ENCODE measurements around the gene PPP4R2.

The PPP4R2 gene

DNA sequence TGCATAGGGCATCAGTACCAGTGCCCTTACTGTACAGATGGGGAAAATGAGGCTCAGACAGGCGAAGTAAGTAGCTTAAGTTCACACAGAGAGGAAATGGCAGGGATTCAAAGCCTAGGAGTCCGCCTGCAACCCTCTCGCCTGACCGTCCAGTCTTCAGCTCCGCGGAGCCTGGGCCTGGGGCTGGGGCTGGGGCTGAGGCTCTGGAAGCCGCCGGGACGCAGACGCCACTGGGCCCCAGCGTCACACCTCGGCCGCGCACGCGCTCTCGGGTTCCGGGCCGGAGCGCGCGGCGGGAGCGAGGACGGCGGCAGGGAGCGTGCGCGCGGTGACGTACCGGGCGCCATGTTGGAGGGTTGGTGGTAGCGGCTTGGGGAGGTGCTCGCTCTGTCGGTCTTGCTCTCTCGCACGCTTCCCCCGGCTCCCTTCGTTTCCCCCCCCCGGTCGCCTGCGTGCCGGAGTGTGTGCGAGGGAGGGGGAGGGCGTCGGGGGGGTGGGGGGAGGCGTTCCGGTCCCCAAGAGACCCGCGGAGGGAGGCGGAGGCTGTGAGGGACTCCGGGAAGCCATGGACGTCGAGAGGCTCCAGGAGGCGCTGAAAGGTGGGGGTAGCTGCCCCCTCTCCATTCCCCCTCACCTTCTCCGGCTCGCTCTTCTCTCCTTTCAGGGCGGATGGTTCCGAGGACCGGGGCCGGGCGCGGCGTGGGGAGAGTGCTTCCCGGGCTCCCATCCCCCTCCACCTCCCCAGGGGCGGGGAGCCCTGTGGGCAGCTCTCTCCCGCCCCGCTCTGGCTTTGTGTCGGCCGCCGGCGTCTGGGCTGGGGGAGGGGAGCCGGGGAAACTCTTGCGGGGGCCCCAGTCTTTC lies at the start of gene PPP4R2:
TSS of gene PPP4R2 (plus strand) at position 339 of the 861 bp plus-strand sequence. CDS start at position 566, 227 bp downstream.
- peak; percentile 92 for DNase-seq (ENCODE audit: low spot score)

DNA sequence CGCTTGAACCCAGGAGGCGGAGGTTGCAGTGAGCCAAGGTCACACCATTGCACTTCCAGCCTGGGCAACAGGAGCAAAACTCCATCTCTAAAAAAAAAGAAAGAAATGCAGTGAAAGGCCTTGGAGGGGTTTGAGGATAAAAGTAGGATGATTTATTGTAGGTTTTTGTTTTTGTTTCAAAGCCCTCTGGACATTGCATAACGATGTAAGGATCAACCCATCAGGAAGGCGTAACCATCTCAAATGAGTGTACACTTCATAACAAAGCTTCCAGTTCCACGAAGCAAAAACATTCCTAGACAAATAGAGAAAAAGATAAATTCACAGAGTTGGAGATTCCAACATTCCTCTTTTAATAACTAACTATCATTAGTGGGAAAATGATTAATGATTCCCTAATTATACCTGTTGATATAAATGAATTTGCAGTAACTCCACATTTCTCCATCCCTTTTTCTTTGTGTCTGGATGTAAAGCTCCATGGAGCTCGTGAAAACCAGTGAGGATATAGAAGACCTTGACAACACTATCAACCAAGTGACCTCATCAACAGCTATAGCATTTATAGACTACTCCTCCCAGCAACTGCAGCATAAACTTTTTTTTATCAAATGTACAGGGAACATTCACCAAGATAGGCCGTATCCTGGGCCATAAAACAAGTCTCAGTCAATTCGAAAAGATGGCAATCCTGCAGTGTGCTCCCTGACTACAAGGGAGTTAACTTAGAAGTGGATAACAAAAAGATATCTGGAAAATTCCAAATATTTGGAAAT lies 48.7 kb upstream of the PPP4R2 start:
- no peak for DNase-seq (ENCODE audit: low spot score)

GRCh38 chr3:72949016-72949415 lies 47.6 kb upstream of the PPP4R2 start:
- DNase-seq (ENCODE audit: low spot score): no peak

DNA sequence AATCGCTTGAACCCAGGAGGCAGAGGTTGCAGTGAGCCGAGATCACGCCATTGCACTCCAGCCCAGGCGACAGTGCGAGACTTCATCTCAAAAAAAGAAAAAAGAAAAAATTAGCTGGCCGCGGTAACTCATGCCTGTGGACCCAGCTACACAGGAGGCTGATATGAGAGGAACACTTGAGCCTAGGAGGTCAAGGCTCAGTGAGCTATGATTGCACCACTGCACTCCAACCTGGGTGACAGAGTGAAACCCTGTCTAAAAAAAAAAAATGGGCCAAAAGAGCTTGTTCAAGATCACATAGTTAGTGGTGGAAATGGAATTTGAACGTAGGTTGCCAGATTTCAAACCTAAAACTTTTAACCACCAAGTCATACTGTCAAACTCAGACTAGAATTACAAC lies 46.2 kb upstream of the PPP4R2 start:
- DNase-seq (ENCODE audit: low spot score): no peak

GRCh38 chr3:72950801-72951200 lies 45.8 kb upstream of the PPP4R2 start:
- no peak for DNase-seq (ENCODE audit: low spot score)

- no peak for DNase-seq (ENCODE audit: low spot score)
Measured at GRCh38 chr3:72951259-72951722, 45.3 kb upstream of the PPP4R2 start.

DNA sequence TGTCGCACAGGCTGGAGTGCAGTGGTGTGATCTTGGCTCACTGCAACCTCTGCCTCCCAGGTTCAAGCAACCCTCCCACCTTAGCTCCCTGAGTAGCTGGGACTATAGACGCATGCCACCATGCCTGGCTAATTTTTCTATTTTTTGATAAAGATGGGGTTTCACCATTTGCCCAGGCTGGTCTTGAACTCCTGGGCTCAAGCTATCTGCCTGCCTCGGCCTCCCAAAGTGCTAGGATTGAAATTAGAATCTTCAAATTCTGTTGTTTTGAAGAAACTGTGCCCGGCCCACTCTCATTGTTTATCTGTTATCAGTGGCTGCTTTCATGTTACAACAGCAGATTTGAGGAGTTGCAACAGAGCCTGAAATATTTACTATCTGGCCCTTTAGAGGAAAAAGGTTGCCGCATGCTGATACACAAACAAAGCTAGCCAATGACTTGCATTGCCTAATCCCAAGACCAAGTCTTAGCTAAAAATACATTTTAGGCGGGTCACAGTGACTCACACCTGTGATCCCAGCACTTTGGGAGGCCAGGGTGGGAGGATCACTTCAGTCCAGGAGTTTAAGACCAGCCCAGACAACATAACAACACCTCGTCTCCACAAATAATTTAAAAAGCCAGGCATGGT lies 43.2 kb upstream of the PPP4R2 start:
- no peak for DNase-seq (ENCODE audit: low spot score)

- DNase-seq (ENCODE audit: low spot score): no peak
Measured at GRCh38 chr3:72957297-72957696, 39.3 kb upstream of the PPP4R2 start.

GRCh38 chr3:72959336-72959735 lies 37.3 kb upstream of the PPP4R2 start:
- DNase-seq (ENCODE audit: low spot score): no peak

DNA sequence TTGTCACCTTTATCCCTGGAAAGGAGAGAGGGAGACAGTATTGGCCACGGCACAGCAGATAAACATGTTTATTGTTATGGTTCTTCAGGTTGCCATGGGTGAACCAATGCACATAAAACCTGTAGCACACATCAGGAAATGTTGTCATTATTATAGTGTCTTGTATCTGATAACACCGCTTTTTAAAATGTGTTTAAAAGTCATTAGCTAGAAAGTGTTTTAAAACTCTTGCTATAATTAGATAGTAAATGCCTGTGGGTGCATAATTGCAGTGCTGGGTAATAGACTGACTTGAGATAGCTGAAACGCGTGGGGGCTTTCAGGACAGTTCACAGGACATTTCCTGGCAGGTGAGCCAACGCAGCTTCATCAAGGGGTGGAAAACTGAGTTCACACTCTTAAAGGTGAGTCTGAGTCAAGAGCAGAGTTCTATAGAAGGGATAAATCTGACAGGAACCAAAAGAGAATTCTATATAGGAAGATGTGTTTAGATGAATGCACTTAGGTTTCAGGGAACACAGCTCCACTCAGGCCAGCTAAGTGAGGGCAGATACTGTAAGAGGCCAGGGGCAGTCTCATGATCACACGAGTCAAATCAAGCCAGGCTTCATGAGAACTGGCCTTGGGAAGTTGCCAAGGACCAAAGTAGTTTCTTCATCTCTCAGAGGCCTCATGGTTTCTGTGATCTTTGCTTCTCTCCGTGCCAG lies 35.6 kb upstream of the PPP4R2 start:
- DNase-seq (ENCODE audit: low spot score): peak; percentile 6

- DNase-seq (ENCODE audit: low spot score): no peak
Measured at GRCh38 chr3:72961752-72962151, 34.9 kb upstream of the PPP4R2 start.

DNA sequence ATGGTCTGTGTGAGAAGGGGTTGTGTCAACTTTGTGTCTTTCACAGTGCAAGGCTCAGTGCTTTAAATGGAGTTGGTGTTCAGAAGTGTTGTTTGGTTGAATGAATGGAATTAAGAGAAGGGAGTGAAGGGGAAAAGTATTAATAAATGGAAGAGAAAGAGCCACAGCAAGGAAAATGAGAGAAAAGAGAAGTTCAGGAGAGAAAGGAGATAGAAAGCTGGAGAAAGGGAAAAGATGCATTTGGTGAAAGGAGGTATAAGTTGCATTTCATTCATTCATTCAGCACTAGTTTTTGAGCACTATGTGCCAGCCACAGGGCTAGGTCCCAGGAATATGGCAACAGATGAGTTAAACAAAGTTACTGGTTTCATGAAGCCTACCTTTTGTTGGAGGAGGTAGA lies 34.3 kb upstream of the PPP4R2 start:
- DNase-seq (ENCODE audit: low spot score): no peak

GRCh38 chr3:72964633-72965032 lies 32.0 kb upstream of the PPP4R2 start:
- peak; percentile 10 for DNase-seq (ENCODE audit: low spot score)

DNA sequence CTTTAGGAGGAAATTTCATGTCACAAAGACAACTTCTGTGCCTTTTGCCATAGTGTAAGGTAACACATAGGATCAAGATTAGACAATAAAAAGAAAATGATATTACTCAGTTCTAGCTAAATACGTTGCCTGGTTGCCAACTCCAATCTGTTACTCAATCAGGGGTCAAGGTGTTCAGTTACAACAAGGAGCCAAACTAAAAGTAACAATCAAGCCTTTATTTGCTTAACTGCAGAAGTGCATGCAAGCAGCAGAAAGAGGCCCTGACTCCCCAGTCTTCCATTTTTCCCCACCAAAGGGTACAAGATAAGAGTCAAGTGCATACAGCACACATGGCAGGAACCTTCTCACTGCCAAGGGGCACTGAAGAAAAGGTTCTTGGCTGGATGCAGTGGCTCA lies 28.3 kb upstream of the PPP4R2 start:
- no peak for DNase-seq (ENCODE audit: low spot score)

- no peak for DNase-seq (ENCODE audit: low spot score)
Measured at GRCh38 chr3:72969766-72970165, 26.8 kb upstream of the PPP4R2 start.

- DNase-seq (ENCODE audit: low spot score): no peak
Measured at GRCh38 chr3:72970942-72971341, 25.7 kb upstream of the PPP4R2 start.

- no peak for DNase-seq (ENCODE audit: low spot score)
Measured at GRCh38 chr3:72972706-72973030, 23.9 kb upstream of the PPP4R2 start.

- DNase-seq (ENCODE audit: low spot score): peak; percentile 77
Measured at GRCh38 chr3:72973031-72973723, 23.4 kb upstream of the PPP4R2 start.

DNA sequence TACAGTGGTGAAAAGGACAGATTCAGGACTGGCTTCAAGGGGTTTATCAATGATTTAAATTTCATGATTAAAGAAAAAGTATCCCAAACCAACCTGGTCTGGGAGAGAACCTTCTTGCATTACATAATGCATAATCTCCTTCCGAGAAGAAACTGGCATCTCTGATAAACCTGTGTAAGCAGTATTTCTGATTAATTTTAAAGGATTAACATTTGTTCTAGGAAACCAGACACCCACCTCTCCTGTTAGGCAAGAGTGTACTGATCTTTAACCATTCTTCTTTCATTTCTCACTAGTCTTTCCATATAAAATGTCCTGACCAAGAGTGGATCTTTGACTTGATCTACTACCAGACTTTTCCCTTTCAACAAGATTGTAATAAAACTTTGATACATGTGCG lies 22.8 kb upstream of the PPP4R2 start:
- DNase-seq (ENCODE audit: low spot score): no peak

- DNase-seq (ENCODE audit: low spot score): no peak
Measured at GRCh38 chr3:72974956-72975355, 21.7 kb upstream of the PPP4R2 start.

GRCh38 chr3:72976281-72976741 lies 20.3 kb upstream of the PPP4R2 start:
- no peak for DNase-seq (ENCODE audit: low spot score)
